Measurements from ENCODE around the gene ZNF266. TPM values are rescaled to one million over a fixed set of nuclear protein-coding genes. Genes with fewer than 3 reads are reported as not detected.

ZNF266 gene
- total and polyA plus RNA-seq, 2 experiments from 2014 or later = 12.7 to 13.9 TPM

DNA sequence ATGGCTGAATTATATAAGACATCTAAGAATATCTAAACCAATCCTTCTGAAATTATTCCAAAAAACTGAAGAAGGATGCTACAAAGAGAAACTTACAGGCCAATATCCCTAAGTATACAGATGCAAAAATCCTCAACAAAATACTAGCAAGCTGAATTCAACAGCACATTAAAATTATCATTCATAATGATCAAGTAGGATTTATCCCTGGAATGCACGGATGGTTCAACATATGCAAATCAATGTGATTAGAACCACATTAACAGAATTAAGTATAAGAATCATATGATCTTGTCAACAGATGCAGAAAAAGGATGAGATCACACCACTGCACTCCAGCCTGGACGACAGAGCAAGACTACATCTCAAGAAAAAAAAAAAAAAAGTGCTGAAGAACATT, 49.8 kb upstream of the ZNF266 start (continued):
- TF ChIP-seq, protein P1, sequence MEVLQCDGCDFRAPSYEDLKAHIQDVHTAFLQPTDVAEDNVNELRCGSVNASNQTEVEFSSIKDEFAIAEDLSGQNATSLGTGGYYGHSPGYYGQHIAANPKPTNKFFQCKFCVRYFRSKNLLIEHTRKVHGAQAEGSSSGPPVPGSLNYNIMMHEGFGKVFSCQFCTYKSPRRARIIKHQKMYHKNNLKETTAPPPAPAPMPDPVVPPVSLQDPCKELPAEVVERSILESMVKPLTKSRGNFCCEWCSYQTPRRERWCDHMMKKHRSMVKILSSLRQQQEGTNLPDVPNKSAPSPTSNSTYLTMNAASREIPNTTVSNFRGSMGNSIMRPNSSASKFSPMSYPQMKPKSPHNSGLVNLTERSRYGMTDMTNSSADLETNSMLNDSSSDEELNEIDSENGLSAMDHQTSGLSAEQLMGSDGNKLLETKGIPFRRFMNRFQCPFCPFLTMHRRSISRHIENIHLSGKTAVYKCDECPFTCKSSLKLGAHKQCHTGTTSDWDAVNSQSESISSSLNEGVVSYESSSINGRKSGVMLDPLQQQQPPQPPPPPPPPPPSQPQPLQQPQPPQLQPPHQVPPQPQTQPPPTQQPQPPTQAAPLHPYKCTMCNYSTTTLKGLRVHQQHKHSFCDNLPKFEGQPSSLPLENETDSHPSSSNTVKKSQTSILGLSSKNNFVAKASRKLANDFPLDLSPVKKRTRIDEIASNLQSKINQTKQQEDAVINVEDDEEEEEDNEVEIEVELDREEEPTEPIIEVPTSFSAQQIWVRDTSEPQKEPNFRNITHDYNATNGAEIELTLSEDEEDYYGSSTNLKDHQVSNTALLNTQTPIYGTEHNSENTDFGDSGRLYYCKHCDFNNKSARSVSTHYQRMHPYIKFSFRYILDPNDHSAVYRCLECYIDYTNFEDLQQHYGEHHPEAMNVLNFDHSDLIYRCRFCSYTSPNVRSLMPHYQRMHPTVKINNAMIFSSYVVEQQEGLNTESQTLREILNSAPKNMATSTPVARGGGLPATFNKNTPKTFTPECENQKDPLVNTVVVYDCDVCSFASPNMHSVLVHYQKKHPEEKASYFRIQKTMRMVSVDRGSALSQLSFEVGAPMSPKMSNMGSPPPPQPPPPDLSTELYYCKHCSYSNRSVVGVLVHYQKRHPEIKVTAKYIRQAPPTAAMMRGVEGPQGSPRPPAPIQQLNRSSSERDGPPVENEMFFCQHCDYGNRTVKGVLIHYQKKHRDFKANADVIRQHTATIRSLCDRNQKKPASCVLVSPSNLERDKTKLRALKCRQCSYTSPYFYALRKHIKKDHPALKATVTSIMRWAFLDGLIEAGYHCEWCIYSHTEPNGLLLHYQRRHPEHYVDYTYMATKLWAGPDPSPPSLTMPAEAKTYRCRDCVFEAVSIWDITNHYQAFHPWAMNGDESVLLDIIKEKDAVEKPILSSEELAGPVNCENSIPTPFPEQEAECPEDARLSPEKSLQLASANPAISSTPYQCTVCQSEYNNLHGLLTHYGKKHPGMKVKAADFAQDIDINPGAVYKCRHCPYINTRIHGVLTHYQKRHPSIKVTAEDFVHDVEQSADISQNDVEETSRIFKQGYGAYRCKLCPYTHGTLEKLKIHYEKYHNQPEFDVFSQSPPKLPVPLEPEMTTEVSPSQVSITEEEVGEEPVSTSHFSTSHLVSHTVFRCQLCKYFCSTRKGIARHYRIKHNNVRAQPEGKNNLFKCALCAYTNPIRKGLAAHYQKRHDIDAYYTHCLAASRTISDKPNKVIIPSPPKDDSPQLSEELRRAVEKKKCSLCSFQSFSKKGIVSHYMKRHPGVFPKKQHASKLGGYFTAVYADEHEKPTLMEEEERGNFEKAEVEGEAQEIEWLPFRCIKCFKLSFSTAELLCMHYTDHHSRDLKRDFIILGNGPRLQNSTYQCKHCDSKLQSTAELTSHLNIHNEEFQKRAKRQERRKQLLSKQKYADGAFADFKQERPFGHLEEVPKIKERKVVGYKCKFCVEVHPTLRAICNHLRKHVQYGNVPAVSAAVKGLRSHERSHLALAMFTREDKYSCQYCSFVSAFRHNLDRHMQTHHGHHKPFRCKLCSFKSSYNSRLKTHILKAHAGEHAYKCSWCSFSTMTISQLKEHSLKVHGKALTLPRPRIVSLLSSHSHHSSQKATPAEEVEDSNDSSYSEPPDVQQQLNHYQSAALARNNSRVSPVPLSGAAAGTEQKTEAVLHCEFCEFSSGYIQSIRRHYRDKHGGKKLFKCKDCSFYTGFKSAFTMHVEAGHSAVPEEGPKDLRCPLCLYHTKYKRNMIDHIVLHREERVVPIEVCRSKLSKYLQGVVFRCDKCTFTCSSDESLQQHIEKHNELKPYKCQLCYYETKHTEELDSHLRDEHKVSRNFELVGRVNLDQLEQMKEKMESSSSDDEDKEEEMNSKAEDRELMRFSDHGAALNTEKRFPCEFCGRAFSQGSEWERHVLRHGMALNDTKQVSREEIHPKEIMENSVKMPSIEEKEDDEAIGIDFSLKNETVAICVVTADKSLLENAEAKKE (CRISPR knock-in tag; IDR thresholded peaks at IDR 0.05) = no peak
- TF ChIP-seq POLR2AphosphoS5 (IDR thresholded peaks at IDR 0.05; ENCODE audit: low read depth) = no peak

DNA sequence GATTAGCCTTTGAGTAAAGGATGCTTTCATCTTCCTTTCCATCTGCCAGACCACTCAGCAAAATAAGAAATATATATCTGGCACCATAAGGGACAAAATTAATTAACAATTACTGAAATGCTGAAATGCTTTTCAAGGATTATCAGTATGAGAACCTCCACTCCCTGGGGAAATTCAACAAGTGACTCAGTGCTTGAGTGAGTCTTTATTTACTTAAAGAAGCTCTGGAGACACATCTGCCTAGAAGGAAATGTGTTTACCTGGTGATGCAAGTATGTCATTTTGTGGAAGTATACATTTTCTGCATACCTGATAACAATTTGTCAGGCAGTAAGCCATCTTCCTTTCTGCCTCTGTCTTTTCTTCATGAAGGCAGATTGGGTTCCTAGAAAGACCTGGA, 39.6 kb upstream of the ZNF266 start:
- Mint-ChIP-seq H3K4me3 (no peak overlapping the region), H3K9me3 (peaks cover 96% of the 10 kb centered on the region), H3K27ac (no peak overlapping the region), H3K27me3 (ENCODE audit: insufficient read depth, low read depth, poor library complexity) (peaks cover 2% of the 10 kb centered on the region), H3K4me1 (no peaks in the 10 kb centered on the region), H3K36me3 (ENCODE audit: low read depth) (peaks cover 40% of the 10 kb centered on the region)
- H3K36me3 ChIP-seq (ENCODE audit: insufficient read depth) = no peaks in the 10 kb centered on the region; the same call in none of the 2 replicates
- H3K27ac ChIP-seq (ENCODE audit: low read depth) = no peak overlapping the region
- no peak overlapping the region for H3K4me2 ChIP-seq
- no peak overlapping the region for H2AFZ ChIP-seq
- no peaks in the 10 kb centered on the region for H3K4me1 ChIP-seq (ENCODE audit: insufficient read depth)
- no peaks in the 10 kb centered on the region for H3K9me2 ChIP-seq (ENCODE audit: insufficient read depth)
- H3K79me2 ChIP-seq (replicated peaks; ENCODE audit: insufficient read depth) = no peaks in the 10 kb centered on the region
- H3F3A ChIP-seq (replicated peaks; ENCODE audit: low read depth) = no peaks in the 10 kb centered on the region
- no peaks in the 10 kb centered on the region for H4K20me1 ChIP-seq (replicated peaks; ENCODE audit: insufficient read depth)
- H3K4me3 ChIP-seq = no peak overlapping the region
- ATAC-seq (no peak), DNase-seq (ENCODE audit: low spot score) (no peak)
- no peaks in the 10 kb centered on the region for H3K27me3 ChIP-seq (ENCODE audit: insufficient read depth)
- TF ChIP-seq NANOG (IDR thresholded peaks at IDR 0.05; ENCODE audit: borderline replicate concordance) (no peak), ZNF114 (CRISPR knock-in tag; IDR thresholded peaks at IDR 0.05) (no peak), CREB1 (CRISPR knock-in tag; IDR thresholded peaks at IDR 0.05; ENCODE audit: low read depth) (no peak), ZNF331 (CRISPR knock-in tag; IDR thresholded peaks at IDR 0.05; ENCODE audit: low read depth) (no peak), STAT1 (IDR thresholded peaks at IDR 0.05; ENCODE audit: unreplicated experiment) (no peak), POLR2AphosphoS5 (IDR thresholded peaks at IDR 0.05; ENCODE audit: low read depth) (no peak), EZH2 (IDR thresholded peaks at IDR 0.05; ENCODE audit: low read depth, unreplicated experiment) (no peak), JUNB (IDR thresholded peaks at IDR 0.05; ENCODE audit: unreplicated experiment) (no peak)
- TF ChIP-seq, protein P2, sequence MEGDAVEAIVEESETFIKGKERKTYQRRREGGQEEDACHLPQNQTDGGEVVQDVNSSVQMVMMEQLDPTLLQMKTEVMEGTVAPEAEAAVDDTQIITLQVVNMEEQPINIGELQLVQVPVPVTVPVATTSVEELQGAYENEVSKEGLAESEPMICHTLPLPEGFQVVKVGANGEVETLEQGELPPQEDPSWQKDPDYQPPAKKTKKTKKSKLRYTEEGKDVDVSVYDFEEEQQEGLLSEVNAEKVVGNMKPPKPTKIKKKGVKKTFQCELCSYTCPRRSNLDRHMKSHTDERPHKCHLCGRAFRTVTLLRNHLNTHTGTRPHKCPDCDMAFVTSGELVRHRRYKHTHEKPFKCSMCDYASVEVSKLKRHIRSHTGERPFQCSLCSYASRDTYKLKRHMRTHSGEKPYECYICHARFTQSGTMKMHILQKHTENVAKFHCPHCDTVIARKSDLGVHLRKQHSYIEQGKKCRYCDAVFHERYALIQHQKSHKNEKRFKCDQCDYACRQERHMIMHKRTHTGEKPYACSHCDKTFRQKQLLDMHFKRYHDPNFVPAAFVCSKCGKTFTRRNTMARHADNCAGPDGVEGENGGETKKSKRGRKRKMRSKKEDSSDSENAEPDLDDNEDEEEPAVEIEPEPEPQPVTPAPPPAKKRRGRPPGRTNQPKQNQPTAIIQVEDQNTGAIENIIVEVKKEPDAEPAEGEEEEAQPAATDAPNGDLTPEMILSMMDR (conservative IDR thresholded peaks at IDR 0.05; ENCODE audit: low read depth in 2 of 2) = no peak
- TF ChIP-seq, protein P3, sequence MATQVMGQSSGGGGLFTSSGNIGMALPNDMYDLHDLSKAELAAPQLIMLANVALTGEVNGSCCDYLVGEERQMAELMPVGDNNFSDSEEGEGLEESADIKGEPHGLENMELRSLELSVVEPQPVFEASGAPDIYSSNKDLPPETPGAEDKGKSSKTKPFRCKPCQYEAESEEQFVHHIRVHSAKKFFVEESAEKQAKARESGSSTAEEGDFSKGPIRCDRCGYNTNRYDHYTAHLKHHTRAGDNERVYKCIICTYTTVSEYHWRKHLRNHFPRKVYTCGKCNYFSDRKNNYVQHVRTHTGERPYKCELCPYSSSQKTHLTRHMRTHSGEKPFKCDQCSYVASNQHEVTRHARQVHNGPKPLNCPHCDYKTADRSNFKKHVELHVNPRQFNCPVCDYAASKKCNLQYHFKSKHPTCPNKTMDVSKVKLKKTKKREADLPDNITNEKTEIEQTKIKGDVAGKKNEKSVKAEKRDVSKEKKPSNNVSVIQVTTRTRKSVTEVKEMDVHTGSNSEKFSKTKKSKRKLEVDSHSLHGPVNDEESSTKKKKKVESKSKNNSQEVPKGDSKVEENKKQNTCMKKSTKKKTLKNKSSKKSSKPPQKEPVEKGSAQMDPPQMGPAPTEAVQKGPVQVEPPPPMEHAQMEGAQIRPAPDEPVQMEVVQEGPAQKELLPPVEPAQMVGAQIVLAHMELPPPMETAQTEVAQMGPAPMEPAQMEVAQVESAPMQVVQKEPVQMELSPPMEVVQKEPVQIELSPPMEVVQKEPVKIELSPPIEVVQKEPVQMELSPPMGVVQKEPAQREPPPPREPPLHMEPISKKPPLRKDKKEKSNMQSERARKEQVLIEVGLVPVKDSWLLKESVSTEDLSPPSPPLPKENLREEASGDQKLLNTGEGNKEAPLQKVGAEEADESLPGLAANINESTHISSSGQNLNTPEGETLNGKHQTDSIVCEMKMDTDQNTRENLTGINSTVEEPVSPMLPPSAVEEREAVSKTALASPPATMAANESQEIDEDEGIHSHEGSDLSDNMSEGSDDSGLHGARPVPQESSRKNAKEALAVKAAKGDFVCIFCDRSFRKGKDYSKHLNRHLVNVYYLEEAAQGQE (IDR thresholded peaks at IDR 0.05; ENCODE audit: unreplicated experiment) = no peak
- TF ChIP-seq, protein P4, sequence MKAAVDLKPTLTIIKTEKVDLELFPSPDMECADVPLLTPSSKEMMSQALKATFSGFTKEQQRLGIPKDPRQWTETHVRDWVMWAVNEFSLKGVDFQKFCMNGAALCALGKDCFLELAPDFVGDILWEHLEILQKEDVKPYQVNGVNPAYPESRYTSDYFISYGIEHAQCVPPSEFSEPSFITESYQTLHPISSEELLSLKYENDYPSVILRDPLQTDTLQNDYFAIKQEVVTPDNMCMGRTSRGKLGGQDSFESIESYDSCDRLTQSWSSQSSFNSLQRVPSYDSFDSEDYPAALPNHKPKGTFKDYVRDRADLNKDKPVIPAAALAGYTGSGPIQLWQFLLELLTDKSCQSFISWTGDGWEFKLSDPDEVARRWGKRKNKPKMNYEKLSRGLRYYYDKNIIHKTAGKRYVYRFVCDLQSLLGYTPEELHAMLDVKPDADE (IDR thresholded peaks at IDR 0.05) = no peak

Measured in GM23338 (cell line).